Brain pericyte (primary cell): ENCODE data around the gene SCN8A.

ENCODE experiments used
- DNase-seq: peaks from one replicate; pipeline ENCODE4 v3.0.0-alpha.2; 2012; ENCODE audit warnings: low read depth, low spot score

Gene SCN8A

DNA sequence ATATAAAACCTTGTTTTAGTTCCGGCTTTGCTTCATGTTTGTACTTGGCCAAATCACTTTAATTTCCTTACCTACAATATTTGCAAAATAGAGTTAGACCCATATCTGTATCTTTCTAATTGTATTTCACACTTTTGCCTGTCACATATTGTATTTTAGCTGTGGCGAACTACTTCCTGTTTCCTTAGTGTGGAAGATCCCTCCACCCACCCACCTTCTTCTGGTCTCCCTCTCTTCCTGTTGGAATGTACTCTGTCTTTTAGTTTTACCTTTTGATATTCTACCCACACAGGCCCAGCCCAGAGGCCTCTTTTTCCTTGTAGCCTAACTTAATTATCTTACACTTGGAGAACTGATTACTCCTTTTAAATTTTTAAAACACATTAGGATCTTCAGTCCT lies 78.2 kb downstream of the SCN8A start:
- no peak for DNase-seq

- no peak for DNase-seq
Observed at GRCh38 chr12:51669996-51670395, 79.0 kb downstream of the SCN8A start.

- DNase-seq: no peak
Observed at GRCh38 chr12:51672334-51672733, 81.3 kb downstream of the SCN8A start.

GRCh38 chr12:51675071-51675803 lies 84.2 kb downstream of the SCN8A start:
- no peak for DNase-seq

GRCh38 chr12:51676875-51677274 lies 85.8 kb downstream of the SCN8A start:
- no peak for DNase-seq

GRCh38 chr12:51677284-51677968 lies 86.4 kb downstream of the SCN8A start:
- no peak for DNase-seq

- no peak for DNase-seq
Observed at GRCh38 chr12:51678086-51678724, 87.2 kb downstream of the SCN8A start.

- no peak for DNase-seq
Observed at GRCh38 chr12:51682981-51683380, 91.9 kb downstream of the SCN8A start.

DNA sequence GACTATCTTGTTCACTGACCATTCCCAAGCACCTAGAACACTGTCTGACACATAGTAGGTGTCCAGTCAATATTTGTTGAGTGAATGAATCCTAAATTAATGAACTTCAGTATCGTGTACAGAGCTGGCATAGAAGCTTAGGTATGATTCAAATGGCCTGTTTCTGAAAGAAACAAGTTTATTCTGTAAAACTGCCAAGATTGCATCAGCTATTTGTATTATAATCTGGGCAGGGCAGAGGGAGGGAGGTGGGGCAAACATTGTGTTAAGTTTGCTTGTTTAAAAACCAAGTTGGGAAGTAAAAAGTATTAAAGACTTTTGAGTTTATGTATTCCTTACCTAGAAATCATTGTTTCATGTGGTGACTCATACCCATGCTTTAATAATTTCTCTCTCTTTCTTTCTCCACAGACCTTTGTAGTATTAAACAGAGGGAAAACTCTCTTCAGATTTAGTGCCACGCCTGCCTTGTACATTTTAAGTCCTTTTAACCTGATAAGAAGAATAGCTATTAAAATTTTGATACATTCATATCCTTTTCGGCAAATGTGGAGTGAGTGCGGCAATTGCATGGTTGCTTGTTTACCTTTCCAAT lies 92.8 kb downstream of the SCN8A start:
- DNase-seq: no peak

DNA sequence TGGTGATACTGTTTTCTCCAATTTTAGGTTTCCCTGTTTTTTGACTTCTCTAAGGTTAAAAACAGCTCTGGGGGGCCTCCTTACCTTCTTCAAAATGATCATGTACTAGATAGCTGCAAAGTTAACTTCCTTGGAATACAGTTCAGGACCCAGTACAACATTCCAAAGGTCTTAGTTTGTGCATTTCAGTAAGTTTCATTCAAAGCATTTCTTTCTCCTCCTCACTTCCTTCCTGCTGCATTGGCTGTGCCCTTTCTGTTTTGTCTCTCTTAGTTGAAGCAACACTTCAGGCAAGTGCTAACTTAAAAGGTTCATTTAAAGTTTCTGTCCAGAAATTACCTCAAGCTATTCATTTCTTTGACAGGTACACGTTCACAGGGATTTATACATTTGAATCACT lies 95.7 kb downstream of the SCN8A start:
- no peak for DNase-seq

- DNase-seq: no peak
Observed at GRCh38 chr12:51687177-51687576, 96.1 kb downstream of the SCN8A start.

DNA sequence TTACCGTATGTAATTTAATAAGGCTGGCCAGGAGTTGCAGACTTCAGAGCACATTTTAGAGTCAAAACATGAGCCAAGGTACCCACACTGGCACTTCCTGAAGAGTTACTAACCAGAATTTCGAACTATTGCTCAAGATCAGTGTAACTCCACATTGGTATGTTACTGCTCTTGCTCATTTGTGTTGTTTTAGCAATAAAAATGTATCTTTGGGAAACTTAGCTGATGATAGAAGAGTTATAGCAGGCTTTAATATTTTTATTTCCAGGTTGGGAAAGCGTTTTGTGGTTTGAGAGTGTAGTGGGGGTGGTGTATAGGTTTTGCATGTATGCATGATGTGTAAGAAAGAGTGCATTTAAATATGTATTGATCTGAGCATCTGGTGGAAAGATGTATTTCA lies 96.6 kb downstream of the SCN8A start:
- no peak for DNase-seq

DNA sequence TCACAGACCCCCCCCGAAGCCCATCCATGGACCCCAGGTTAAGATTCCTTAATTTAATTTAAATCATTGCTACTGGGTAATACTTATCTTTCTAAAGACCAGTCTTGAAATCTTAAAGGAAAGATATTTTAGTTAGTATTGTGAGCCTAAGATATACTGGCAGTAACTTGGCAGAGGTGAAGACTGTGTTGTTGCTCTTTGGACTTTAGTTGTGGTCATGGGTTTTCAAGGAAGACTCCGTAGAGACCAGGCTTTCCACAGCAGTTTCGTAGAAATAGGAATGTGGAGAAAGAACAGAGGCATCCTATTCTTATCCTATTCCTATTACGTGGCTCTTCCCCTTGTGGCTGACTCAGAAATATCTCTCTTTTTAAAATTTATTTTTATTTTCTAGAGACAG lies 99.0 kb downstream of the SCN8A start:
- no peak for DNase-seq

DNA sequence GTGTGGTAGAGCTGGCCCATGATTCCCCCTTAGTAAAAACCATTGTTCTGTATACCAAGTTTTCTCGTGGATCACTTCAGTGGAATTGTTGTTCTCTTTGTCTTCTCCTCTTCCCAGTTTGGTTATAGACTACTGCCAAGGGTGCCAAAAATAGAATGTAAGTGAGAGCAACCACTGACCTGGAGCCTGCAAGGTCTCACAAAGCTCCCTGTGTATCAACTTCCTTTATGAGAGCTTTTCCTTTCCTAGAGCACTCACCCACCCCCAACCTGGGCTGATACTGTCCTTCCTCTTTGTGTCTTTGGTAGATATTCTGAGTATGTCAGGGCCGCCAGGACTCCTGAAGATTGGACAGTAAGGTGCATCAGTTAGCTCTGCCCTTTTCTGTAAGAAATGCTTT lies 101.0 kb downstream of the SCN8A start:
- DNase-seq: no peak

GRCh38 chr12:51693569-51693968 lies 102.5 kb downstream of the SCN8A start:
- DNase-seq: no peak

GRCh38 chr12:51694146-51694545 lies 103.1 kb downstream of the SCN8A start:
- no peak for DNase-seq

DNA sequence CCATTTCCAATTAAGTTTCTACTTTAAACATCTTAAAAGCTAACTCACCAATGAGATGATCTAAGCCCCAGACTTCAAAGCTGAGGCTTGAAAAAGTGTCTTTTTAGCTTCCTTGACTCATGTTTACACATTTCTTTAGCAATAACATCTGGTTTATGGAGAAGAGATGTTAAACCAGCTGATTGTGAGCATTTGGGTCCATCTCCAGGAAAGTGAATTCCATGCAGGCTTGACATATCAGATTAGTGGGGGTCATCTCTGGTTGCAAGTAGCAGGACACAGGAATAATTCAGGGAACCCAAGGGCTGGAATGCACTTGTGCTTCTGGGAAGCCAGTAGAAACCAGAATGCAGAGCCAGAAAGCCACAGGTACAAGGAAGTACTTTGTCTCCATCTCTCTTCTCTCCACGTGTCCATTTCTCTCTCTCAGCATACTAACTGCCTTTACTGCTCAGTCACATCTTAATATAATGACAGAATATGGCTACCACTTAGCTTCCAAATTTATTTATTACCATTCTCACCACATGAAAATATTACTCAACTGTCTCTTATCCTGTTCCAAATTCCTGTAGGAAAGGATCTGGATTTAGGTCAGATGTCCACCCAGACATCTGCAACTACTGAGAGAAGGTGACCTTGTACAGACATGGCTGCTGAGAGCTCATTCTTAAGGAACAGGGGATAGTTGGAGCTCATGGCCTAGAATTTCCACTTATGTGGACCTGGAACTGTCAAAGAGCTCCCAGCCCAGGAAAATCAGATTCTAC lies 104.4 kb downstream of the SCN8A start:
- no peak for DNase-seq

DNA sequence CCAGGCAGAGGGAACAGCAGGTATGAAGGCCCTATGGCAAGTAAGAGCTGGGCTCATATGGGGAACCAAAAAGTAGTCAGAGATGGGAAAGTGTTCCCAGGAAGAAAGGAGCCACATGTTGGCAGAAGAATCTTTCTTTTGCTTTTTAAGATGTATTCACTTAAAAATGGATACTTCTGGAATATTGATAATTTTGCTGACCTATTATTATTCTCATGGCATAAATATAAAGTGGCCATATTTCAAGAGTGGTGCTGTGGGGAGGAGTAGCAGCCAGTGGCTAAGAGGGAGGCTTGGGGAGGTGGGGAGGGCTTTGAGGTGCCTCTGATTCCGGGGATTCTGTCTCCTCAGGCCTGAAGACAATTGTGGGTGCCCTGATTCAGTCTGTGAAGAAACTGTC lies 108.2 kb downstream of the SCN8A start:
- DNase-seq: no peak

- no peak for DNase-seq
Observed at GRCh38 chr12:51700887-51701286, 109.9 kb downstream of the SCN8A start.

DNA sequence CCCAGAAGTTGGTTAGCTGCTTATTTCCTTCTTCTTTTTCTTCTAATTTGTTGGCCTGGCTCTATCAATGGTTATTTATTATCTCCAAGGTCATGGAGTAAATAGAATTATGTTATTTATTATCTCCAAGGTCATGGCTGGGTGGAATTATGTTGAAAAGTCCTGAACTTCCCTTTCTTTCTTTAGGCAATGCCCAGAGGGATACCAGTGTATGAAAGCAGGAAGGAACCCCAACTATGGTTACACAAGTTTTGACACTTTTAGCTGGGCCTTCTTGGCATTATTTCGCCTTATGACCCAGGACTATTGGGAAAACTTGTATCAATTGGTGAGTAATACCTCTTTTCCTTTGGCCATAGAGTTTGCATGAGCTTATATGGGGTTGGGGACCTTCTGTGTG lies 111.6 kb downstream of the SCN8A start:
- no peak for DNase-seq

DNA sequence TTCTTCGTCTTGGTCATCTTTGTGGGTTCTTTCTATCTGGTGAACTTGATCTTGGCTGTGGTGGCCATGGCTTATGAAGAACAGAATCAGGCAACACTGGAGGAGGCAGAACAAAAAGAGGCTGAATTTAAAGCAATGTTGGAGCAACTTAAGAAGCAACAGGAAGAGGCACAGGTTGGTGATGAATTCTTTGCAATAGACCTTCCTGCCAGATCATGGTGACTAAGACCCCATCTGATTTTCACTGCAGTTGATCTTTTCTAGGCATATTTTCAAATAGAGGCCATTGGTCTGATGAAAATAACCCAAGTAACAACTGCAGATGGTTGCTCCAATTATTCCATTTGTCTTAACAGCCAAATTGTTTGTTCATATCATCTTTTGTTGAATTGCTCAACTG lies 114.4 kb downstream of the SCN8A start:
- no peak for DNase-seq

DNA sequence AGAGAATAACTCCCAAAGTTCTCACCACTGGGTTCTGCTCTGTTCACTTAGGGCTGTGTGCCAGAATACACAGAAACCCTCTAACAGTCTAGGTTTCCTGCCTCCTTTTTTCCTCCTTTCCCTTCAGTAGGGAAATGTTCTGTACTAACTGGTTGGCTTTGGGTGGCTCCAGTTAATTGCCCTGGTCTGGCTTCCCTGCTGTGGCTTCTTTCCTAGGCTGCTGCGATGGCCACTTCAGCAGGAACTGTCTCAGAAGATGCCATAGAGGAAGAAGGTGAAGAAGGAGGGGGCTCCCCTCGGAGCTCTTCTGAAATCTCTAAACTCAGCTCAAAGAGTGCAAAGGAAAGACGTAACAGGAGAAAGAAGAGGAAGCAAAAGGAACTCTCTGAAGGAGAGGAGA lies 115.2 kb downstream of the SCN8A start:
- DNase-seq: no peak
